Measurements from ENCODE around the gene C2CD3. TPM values are rescaled to one million over a fixed set of nuclear protein-coding genes. Genes with fewer than 3 reads are reported as not detected.

C2CD3 gene, protein sequence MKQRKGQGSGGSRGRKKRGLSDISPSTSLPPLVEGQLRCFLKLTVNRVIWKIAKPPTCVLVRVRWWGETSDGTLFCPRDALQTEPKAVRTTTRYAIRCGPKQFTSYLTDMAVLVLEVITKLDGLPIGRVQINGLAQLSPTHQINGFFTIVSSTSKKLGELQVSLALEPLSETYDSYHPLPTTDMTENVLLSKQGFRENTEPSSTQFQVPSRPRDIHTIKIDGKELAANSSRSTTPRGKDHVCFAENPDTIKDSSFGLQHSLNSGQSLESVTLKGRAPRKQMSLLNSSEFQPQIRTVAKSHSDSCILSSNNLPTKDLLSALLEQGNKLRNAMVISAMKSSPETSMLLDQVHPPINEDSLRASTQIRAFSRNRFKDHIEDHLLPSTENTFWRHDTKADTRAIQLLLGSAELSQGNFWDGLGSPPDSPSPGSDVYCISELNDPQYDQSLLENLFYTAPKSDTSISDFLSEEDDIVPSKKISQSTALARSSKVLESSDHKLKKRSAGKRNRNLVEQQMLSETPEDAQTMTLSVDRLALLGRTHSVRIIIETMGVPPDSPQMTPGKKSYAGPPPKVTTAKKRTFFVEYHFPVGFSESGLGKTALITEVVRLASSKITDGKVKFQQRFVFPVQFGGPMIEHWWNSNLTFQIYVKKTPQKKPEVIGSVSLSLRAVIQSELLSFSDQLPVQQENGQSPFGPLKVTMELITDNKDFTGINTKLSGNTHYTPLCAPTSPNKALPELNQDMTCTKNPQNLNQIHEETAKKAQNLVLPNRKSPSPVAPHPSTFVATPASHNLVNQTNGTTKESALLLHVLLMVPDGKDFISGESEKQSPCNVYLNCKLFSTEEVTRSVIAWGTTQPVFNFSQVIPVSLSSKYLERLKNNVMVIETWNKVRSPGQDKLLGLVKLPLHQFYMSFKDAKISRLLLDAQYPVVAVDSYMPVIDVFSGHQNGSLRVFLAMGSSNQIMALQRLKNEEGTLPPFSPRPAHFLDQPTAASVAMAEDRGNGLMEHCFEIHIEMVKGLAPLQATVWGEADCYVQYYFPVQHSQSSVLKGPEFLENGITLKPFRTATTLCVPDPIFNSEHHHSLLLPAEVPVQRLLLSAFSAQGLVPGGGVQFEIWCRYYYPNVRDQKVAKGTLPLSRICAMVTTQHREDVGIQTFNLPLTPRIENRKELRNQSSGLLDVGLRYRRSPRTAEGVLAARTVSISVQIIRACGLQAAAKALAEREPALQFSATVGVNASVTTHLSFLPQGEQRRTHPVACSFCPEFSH (N-terminal part only)
- total RNA-seq (2014; rRNA removed; shearing (Covaris generic); ENCODE audit: low replicate concordance) = 37.9 and 44.3 TPM in 2 replicates

- H3K79me2 ChIP-seq (ENCODE audit: low read length) = peaks cover 90% of the 10 kb centered on the region
- no peaks in the 10 kb centered on the region for H3K9me3 ChIP-seq (ENCODE audit: low read length)
- H3K4me2 ChIP-seq (ENCODE audit: low read depth, low read length, poor library complexity, severe bottlenecking) = peak within 1 kb of the TSS; percentile 93
- no peaks in the 10 kb centered on the region for H3K9me2 ChIP-seq (replicated peaks; ENCODE audit: insufficient read depth, low read length)
- H4K20me1 ChIP-seq (ENCODE audit: insufficient read depth, low read depth, low read length) = no peaks in the 10 kb centered on the region; the same call in 1 of the 2 replicates
- peaks cover 29% of the 10 kb centered on the region for H3K36me3 ChIP-seq (ENCODE audit: insufficient read depth, low read length)
- H3K9ac ChIP-seq (ENCODE audit: low read length) = peak within 1 kb of the TSS; percentile 90
- DNase-seq = peak; percentile 100
- H3K27me3 ChIP-seq (ENCODE audit: low read length) = no peaks in the 10 kb centered on the region
- H3K4me3 ChIP-seq (ENCODE audit: low read length) = peak within 1 kb of the TSS; percentile 93
- peak within 1 kb of the TSS; percentile 40 for H2AFZ ChIP-seq (ENCODE audit: low read length)
- peak within 1 kb of the TSS; percentile 84 for H3K27ac ChIP-seq (ENCODE audit: low read length)
- H3K4me1 ChIP-seq (ENCODE audit: low read length) = peaks cover 54% of the 10 kb centered on the region
Observed at GRCh38 chr11:74170694-74171629, at the start of gene C2CD3, which contains the start of gene PPME1. TSS of gene C2CD3 (minus strand) at chr11:74171002. CDS start at chr11:74170792, 210 bp downstream. TSS of gene PPME1 (plus strand) at chr11:74171289. CDS start at chr11:74171422, 133 bp downstream.

- no peak overlapping the region for H2AFZ ChIP-seq (ENCODE audit: low read length)
- H3K27me3 ChIP-seq (ENCODE audit: low read length) = no peaks in the 10 kb centered on the region
- H3K4me3 ChIP-seq (ENCODE audit: low read length) = no peak overlapping the region
- H3K27ac ChIP-seq (ENCODE audit: low read length) = no peak overlapping the region
- H3K4me1 ChIP-seq (ENCODE audit: low read length) = no peaks in the 10 kb centered on the region
- H3K4me2 ChIP-seq (ENCODE audit: low read depth, low read length, poor library complexity, severe bottlenecking) = no peak overlapping the region
- DNase-seq = no peak
- no peaks in the 10 kb centered on the region for H3K9me2 ChIP-seq (replicated peaks; ENCODE audit: insufficient read depth, low read length)
- H3K9ac ChIP-seq (ENCODE audit: low read length) = no peak overlapping the region
- no peaks in the 10 kb centered on the region; the same call in 1 of the 2 replicates for H3K9me3 ChIP-seq (ENCODE audit: low read length)
- peaks cover 15% of the 10 kb centered on the region for H3K36me3 ChIP-seq (ENCODE audit: insufficient read depth, low read length)
- no peaks in the 10 kb centered on the region for H4K20me1 ChIP-seq (ENCODE audit: insufficient read depth, low read depth, low read length)
- peaks cover 24% of the 10 kb centered on the region for H3K79me2 ChIP-seq (ENCODE audit: low read length)
Observed at GRCh38 chr11:74220376-74220775, 49.6 kb upstream of the C2CD3 start.

GRCh38 chr11:74212533-74212932, 41.7 kb upstream of the C2CD3 start:
- Histone ChIP-seq H3K4me1 (ENCODE audit: low read length) (no peaks in the 10 kb centered on the region), H3K27ac (ENCODE audit: low read length) (no peak overlapping the region), H3K4me3 (ENCODE audit: low read length) (no peak overlapping the region), H4K20me1 (ENCODE audit: insufficient read depth, low read depth, low read length) (no peaks in the 10 kb centered on the region), H3K9me2 (replicated peaks; ENCODE audit: insufficient read depth, low read length) (no peaks in the 10 kb centered on the region), H3K9me3 (ENCODE audit: low read length) (peaks cover 7% of the 10 kb centered on the region; the same call in 1 of the 2 replicates), H3K27me3 (ENCODE audit: low read length) (no peaks in the 10 kb centered on the region), H3K9ac (ENCODE audit: low read length) (no peak overlapping the region), H2AFZ (ENCODE audit: low read length) (no peak overlapping the region), H3K79me2 (ENCODE audit: low read length) (no peaks in the 10 kb centered on the region), H3K4me2 (ENCODE audit: low read depth, low read length, poor library complexity, severe bottlenecking) (no peak overlapping the region), H3K36me3 (ENCODE audit: insufficient read depth, low read length) (peaks cover 75% of the 10 kb centered on the region)
- no peak for DNase-seq

DNA sequence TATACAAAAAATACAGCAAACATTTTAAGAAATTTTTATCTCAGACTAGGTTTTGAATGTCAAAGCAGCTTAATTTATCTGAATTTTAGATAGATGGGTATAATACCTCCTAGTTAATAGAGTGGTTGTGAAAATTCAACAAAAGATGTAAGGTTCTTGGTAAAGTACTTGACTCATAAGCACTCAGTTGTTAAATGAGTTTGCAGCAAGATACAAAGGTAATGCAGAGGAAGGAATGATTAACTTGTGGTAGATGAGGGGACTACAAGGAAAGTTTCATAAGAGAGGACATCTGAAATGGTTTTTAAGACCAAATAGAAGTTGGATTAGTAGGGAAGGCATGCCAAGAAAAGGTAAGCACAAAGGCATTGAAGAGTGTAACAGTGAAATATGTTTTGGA, 37.7 kb upstream of the C2CD3 start:
- Histone ChIP-seq H3K9me2 (replicated peaks; ENCODE audit: insufficient read depth, low read length) (no peaks in the 10 kb centered on the region), H4K20me1 (ENCODE audit: insufficient read depth, low read depth, low read length) (no peaks in the 10 kb centered on the region), H3K9ac (ENCODE audit: low read length) (no peak overlapping the region), H2AFZ (ENCODE audit: low read length) (no peak overlapping the region), H3K9me3 (ENCODE audit: low read length) (peaks cover 4% of the 10 kb centered on the region; the same call in 1 of the 2 replicates), H3K4me2 (ENCODE audit: low read depth, low read length, poor library complexity, severe bottlenecking) (no peak overlapping the region), H3K4me1 (ENCODE audit: low read length) (no peaks in the 10 kb centered on the region), H3K27ac (ENCODE audit: low read length) (no peak overlapping the region), H3K27me3 (ENCODE audit: low read length) (no peaks in the 10 kb centered on the region), H3K36me3 (ENCODE audit: insufficient read depth, low read length) (peaks cover 92% of the 10 kb centered on the region), H3K4me3 (ENCODE audit: low read length) (no peak overlapping the region), H3K79me2 (ENCODE audit: low read length) (peaks cover 21% of the 10 kb centered on the region; the same call in 1 of the 2 replicates)
- DNase-seq = no peak

- no peak for DNase-seq
- no peak overlapping the region for H3K27ac ChIP-seq (ENCODE audit: low read length)
- no peak overlapping the region for H3K9ac ChIP-seq (ENCODE audit: low read length)
- H3K79me2 ChIP-seq (ENCODE audit: low read length) = peaks cover 33% of the 10 kb centered on the region
- H3K4me1 ChIP-seq (ENCODE audit: low read length) = peaks cover 2% of the 10 kb centered on the region; the same call in 1 of the 2 replicates
- no peaks in the 10 kb centered on the region for H3K9me2 ChIP-seq (replicated peaks; ENCODE audit: insufficient read depth, low read length)
- H3K27me3 ChIP-seq (ENCODE audit: low read length) = no peaks in the 10 kb centered on the region
- H3K4me2 ChIP-seq (ENCODE audit: low read depth, low read length, poor library complexity, severe bottlenecking) = no peak overlapping the region
- H3K36me3 ChIP-seq (ENCODE audit: insufficient read depth, low read length) = peaks cover 78% of the 10 kb centered on the region
- H3K4me3 ChIP-seq (ENCODE audit: low read length) = no peak overlapping the region
- H2AFZ ChIP-seq (ENCODE audit: low read length) = no peak overlapping the region
- H4K20me1 ChIP-seq (ENCODE audit: insufficient read depth, low read depth, low read length) = no peaks in the 10 kb centered on the region
- no peaks in the 10 kb centered on the region for H3K9me3 ChIP-seq (ENCODE audit: low read length)
Observed at GRCh38 chr11:74206746-74207145, 35.9 kb upstream of the C2CD3 start.

DNA sequence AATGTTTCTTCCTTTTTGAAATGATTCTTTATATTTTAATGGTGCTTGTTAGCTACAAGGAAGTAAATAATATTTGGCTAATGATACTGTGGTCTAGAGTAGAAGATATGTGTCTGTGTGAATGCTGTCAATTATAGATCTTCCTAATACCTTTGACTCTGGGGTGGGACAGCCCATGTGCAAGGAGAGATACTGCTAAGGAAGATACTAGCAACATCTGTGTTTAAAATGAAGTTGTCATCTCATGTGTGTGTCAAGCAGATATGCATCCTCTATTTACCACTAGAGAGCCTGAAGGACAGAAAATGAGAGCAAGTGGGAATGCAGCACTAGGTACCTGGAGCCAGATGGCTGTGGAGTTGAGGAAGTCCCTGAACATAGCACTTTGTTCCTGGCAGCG, 34.4 kb upstream of the C2CD3 start:
- H3K36me3 ChIP-seq (ENCODE audit: insufficient read depth, low read length) = peaks cover 62% of the 10 kb centered on the region
- no peaks in the 10 kb centered on the region for H3K9me3 ChIP-seq (ENCODE audit: low read length)
- H4K20me1 ChIP-seq (ENCODE audit: insufficient read depth, low read depth, low read length) = no peaks in the 10 kb centered on the region
- DNase-seq = no peak
- H3K9ac ChIP-seq (ENCODE audit: low read length) = no peak overlapping the region
- no peak overlapping the region for H3K4me3 ChIP-seq (ENCODE audit: low read length)
- H3K27me3 ChIP-seq (ENCODE audit: low read length) = no peaks in the 10 kb centered on the region
- H2AFZ ChIP-seq (ENCODE audit: low read length) = no peak overlapping the region
- H3K9me2 ChIP-seq (replicated peaks; ENCODE audit: insufficient read depth, low read length) = no peaks in the 10 kb centered on the region
- H3K4me1 ChIP-seq (ENCODE audit: low read length) = peaks cover 9% of the 10 kb centered on the region
- H3K79me2 ChIP-seq (ENCODE audit: low read length) = peaks cover 45% of the 10 kb centered on the region
- H3K4me2 ChIP-seq (ENCODE audit: low read depth, low read length, poor library complexity, severe bottlenecking) = no peak overlapping the region
- no peak overlapping the region for H3K27ac ChIP-seq (ENCODE audit: low read length)

DNA sequence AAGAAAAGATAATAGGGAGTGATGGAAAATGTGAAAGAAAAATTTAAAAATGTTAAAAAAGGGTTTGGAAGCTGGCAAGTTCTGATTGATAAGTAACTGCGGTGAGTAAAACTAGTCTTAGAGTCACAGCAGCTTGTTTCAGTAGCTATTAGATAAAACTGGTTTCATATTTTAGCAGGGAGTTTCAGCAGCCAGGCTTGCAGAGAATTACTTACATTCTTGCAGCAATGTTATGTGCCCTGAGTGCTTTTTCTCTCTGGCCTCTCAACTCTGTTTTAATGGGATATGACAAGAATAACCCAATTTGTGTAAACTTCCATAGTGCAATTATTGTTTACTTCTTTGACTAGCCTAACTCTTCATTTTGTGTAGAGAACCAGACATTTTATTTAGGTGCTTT, 33.9 kb upstream of the C2CD3 start:
- H3K4me1 ChIP-seq (ENCODE audit: low read length) = peaks cover 9% of the 10 kb centered on the region
- H3K4me3 ChIP-seq (ENCODE audit: low read length) = no peak overlapping the region
- no peak overlapping the region for H3K27ac ChIP-seq (ENCODE audit: low read length)
- H4K20me1 ChIP-seq (ENCODE audit: insufficient read depth, low read depth, low read length) = no peaks in the 10 kb centered on the region
- no peaks in the 10 kb centered on the region for H3K9me2 ChIP-seq (replicated peaks; ENCODE audit: insufficient read depth, low read length)
- no peak overlapping the region for H2AFZ ChIP-seq (ENCODE audit: low read length)
- H3K9me3 ChIP-seq (ENCODE audit: low read length) = no peaks in the 10 kb centered on the region
- H3K9ac ChIP-seq (ENCODE audit: low read length) = no peak overlapping the region
- peaks cover 57% of the 10 kb centered on the region for H3K36me3 ChIP-seq (ENCODE audit: insufficient read depth, low read length)
- H3K4me2 ChIP-seq (ENCODE audit: low read depth, low read length, poor library complexity, severe bottlenecking) = no peak overlapping the region
- no peaks in the 10 kb centered on the region for H3K27me3 ChIP-seq (ENCODE audit: low read length)
- DNase-seq = no peak
- peaks cover 49% of the 10 kb centered on the region for H3K79me2 ChIP-seq (ENCODE audit: low read length)

Measured in Karpas-422 (cell line).